C1 segment of cervical spinal cord (tissue), 14 donors: Measurements from ENCODE around the gene LAMC1.
A peak's percentile ranks its signal among the peaks of the same experiment; 100 is the strongest.

Experiments
- DNase-seq, 14 donors: peaks; one replicate each; lab custom pipeline; 2025; lab: John Stamatoyannopoulos, UW

The LAMC1 gene

DNA sequence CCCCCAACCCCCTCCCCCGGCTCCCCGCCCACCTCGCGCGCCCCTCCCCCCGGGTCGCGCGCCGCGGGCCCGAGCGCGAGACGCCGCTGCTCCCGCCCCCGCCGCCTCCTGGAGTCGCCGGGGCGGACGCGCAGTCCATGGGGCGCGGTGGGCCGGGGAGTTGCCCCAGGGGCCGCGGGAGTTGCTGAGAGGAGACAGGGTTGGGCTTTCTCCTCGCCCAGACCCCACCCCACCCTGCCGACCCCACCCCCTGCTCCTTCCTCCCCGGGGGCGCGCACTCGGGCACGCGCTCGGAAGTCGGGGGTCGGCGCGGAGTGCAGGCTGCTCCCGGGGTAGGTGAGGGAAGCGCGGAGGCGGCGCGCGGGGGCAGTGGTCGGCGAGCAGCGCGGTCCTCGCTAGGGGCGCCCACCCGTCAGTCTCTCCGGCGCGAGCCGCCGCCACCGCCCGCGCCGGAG, at the start of gene LAMC1:
Gene LAMC1, plus strand, starts transcription at position 275 of the 455 bp plus-strand sequence. CDS start 297 bp downstream, outside the sequence.
- DNase-seq: peak in 10 of 14 donors; percentile 28 to 68 (median 46)

DNA sequence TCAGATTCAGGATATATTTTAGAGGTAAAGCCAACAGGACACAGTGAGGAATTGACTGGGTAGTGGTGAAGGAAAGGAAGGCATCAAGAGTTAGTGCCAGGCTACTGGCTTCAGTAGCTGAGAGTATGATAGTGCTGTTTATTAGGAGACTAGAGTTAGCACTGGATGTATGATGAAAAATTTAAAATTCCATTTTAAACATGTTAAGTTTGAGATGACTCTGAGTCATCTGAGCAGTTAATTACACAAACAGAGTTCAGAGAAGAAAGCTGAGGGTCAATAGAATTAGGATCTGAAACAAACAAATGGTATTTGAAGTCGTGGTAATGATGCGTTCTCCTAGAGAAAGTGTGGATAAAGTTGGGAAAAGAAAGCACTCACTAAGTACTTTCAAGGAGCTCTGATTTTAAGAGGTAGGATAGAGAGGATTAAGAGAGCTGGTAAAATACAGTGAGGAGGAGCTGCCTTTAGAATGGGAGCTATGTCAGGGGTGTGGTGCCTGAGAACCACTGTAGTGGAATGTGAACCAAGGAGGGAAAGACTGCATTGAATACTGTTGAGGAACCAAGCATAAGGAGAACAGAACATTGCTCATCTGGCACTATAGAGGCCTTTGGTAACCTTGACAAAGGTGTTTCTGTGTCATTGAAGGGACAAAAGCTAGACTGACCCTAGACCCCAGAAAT, 48.6 kb upstream of the LAMC1 start:
- DNase-seq: no peak

DNA sequence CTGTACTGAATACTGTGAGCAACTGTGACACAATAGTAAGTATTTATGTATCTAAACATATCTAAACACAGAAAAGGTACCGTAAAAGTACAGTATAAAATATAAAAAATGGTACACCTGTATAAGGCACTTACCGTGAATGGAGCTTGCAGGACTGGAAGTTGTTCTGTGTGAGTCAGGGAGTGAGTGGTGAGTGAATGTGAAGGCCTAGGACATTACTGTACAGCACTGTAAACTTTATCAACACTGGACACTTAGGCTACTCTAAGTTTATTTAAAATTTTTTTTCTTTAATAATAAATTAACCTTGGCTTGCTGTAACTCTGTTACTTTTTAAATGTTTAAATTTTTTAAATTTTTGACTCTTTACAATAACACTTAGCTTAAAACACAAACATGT, 45.7 kb upstream of the LAMC1 start:
- DNase-seq: no peak

DNA sequence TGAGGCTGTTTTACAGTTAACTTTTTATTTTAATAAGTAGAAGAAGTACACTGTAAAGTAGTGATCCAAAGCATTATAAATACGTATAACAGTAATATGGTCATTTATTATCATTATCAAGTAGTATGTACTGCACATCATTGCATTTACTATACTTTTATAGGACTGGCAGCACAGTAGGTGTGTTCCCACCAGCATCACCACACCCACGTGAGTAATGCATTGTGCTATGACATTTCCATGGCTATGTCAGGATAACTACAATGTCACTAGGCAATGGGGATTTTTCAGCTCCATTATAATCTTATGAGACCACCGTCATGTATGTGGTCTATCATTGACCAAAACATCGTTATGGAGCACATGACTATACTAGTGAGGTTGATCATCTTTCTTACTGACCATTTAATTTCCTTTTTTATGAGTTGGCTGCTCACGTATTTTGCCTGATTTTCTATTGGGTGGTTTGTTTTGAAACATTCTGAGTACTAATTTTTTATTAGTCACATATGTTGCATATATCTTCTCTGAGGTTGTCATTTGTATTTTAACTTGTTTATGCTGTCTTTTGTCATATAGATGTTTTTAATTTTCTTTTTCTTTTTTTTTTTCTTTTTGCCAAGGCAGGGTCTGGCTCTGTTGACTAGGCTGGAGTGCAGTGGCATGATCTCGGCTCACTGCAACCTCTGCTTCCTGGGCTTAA, 44.9 kb upstream of the LAMC1 start:
- DNase-seq: no peak

DNA sequence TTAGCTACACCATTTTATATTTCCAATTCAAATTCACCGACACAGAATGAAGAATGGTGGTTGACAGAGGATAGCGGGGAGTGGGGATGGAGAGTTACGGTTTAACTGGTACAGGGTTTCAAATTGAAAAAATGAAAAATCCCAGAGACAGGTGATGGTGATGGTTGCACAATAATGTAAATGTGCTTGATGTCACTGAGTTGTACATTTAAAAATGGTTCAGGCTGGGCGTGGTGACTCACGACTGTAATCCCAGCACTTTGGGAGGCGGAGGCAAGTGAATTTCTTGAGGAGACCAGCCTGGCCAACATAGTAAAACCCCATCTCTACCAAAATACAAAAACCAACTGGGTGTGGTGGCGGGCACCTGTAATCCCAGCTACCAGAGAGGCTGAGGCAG, 39.1 kb upstream of the LAMC1 start:
- no peak for DNase-seq

DNA sequence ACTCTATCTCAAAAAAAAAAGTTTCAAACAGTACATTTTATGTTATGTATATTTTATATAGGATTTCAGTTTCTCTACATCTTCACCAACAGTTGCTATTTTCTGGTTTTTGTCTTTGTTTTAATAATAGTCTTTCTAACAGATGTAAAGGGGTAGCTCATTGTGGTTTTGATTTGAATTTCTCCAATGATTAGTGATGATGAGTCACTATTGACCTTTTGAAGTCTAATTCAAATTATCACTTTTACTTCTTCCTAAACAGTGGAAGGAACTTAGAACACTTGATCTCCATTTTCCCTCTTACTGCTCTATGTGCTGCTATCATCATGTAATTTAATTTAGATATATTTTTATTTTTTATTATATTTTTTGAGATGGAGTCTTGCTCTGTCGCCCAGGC, 38.6 kb upstream of the LAMC1 start:
- no peak for DNase-seq

DNA sequence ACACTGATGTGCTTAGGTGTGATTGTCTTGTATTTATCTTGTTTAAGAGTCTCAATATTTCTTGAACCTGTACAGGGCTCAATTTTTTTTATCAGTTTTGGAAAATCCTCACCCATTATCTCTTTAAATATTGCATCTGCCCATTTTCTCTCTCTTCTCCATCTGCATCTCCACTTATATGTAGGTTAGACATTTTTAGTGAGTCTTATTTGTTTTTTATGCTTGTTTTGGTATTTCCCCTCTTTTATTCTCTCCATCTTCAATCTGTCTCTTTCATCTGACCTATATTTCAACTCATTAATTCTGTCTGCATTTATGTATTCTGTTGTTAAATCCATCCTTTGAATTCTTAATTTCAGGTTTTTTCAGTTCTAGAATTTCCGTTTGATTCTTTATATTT, 37.3 kb upstream of the LAMC1 start:
- no peak for DNase-seq

DNA sequence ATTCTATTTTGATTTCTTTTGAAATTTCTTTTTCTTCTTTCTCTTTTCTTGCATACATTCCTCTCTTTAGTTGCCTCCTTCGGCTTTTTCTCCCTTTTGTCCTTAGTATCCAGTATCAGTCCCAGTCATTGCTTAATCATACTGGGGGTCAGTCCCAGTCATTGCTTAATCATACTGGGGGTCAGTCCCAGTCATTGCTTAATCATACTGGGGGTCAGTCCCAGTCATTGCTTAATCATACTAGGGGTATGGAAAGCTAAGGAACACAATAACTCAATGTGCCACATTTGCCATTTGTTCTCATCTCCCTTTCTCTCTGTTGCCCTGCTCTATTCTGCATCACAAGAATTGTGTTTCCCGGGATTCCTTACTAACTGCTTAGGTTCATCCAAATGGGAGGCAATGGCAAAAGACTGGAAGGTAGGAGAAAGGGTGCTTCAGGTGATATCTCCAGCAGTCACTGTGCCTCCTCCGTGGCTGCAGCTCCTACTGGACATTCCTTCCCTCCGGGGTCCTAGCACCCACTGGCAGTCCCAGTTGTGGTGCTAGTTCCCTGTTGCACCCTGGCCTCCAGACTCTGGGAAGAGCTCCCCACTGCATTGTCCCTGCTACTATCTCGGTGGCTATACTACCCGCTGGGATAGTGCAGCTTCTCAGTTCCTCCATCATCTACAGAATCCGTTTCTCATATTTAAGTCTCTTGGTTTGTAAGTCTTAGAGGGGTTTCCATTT, 32.6 kb upstream of the LAMC1 start:
- no peak for DNase-seq

DNA sequence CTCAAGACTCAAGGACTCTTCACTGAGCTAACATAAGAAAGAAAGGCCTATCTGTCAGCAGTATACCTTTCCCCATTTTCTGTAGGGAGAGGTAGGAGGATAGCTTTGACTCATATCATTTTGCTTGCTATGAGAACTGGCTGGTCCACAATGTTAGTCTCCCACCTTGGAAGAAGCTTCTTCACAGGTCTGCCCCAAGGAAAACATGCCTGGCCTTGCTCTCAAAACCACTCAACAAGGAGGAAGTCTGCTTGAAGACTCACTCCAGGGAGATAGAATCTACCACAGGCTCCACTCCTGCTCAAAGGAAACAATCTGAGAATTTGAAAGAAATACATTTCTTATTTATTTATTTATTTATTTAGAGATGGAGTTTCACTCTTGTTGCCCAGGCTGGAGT, 29.5 kb upstream of the LAMC1 start:
- no peak for DNase-seq

DNA sequence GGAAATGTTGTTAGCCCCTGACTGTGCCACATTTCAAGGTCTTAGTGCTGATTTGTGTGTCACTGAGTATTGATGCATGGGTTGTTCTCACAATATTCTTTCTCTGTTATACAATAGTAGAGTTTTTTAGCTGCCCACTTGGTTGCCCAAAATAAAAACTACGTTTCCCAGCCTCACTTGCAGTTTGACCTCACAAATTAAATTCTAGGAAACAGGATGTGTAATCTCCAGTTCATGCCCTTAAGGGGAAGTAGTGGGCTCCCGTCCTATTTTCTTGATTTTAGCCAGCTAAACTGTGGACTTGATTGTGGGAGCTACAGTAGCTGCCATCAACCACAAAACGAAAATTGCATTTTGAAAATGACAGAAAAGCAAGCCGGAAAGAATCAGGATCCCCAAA, 27.3 kb upstream of the LAMC1 start:
- no peak for DNase-seq

DNA sequence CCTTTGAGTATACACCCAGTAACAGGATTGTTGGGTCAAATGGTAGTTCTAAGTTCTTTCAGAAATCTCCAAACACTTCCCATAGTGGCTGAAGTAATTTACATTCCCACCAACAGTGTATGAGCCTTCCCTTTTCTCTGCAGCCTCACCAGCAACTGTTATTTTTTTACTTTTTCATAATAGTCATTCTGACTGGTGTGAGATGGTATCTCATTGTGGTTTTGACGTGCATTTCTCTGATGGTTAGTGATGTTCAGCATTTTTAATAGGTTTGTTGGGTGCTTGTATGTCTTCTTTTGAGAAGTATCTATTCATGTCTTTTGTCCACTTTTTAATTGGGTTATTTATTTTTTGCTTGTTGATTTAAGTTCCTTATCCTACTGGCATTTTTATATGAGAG, 26.4 kb upstream of the LAMC1 start:
- DNase-seq: no peak

DNA sequence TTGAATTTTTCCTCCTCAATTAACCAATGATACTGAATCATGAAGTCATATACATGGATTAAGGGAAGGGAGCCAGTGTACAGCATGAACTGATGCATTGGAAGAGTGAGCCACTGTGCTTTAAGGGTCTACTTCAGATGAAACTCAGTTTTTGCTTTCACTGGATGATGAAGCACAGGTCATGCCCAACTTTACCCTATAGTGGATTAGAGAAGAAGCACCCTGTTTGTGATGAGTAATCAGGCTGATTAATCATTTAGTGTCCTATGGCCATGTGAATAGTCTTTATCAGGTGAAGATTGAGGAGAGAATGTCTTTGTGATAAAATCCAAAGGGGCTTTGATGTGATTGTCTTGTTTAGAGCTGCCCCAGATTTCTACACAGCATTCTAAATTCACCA, 24.7 kb upstream of the LAMC1 start:
- no peak for DNase-seq

DNA sequence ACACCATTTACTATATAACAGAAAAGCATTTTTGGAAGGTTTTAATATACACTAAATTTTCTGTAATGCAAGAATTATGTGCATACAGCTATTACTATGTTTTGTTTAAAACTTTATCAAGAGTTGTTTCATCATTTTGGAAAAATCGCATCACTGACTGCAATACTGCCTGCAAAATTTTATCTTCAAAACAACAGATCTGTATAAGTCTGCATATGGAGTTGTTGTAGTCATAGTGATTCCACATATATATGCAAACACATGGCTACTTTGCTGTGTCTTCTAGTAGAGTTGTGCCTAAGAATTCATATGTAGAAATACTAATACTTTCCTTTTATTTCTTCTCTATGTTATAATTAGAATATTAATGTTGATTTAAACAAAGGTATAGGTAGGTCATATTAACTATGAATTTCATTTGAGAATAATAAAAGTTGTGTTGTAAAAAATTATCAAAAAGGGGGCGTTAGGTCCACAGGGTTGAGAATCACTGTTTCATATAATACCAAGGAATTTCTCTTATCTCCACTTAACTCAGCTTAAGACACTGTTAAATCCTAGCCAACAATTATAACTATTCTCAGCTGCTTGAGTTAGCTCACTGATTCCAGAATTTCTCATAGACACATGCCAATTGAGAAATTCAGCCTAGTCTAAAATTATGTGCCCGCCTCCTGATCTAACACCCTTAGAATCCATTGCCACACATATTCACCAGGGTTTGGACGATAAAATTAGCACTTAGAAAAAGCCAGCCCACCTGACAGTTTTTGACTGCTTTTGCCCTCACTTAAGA, 22.9 kb upstream of the LAMC1 start:
- no peak for DNase-seq

DNA sequence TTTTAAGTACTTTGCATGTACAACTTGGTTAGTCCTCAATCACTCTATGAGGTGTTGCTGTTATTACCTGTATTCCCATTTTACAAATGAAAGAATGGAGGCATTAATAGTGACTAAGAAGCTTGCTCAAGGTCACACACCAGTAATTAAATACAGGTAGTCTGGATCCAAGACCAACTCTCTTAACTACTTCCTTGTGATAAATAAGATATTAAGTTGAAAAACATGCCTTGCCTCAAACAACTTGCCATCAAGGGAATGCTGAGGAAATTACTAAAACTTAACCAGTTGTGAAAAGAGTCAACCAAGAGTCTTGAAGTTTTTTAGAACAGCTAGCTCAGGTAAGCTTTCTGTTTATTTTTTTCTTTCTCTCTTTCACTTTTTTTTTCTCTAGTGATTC, 21.0 kb upstream of the LAMC1 start:
- DNase-seq: no peak

DNA sequence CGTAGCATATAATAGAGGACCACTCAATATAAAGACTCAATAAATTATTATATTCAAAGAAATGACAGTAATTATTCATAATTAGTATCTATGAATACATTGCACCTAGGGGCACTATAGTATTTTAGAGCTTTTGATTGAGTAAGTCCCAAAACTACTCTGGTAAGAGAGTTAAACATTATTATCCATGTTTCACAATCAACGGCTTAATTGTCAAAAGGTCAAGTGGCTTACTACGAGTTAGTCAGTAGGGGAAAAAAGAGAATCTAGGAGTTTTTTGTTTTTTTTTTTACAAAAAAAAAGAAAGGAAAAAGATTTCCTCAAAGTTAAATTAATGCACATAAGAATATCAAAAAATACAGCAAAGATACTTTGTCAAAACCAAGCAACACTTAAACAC, 20.4 kb upstream of the LAMC1 start:
- no peak for DNase-seq

DNA sequence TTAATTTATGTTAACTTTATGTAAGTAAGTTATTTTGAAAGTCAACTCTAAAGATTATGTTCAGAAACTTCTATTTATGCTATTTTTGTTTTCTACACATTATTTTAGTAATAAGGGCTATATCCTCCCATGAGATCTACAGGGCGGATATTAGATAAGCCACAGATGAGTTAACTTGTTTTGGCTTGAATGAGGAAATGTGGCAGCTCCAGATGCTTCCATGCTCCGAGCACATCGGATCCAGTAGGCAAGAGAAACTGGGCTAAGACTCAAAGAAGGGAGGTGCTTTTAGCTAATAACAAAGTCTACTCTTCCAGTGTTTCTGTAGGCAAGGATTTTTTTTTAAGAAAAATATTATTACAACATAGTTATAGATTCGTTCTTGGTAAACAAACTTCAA, 20.0 kb upstream of the LAMC1 start:
- DNase-seq: no peak

DNA sequence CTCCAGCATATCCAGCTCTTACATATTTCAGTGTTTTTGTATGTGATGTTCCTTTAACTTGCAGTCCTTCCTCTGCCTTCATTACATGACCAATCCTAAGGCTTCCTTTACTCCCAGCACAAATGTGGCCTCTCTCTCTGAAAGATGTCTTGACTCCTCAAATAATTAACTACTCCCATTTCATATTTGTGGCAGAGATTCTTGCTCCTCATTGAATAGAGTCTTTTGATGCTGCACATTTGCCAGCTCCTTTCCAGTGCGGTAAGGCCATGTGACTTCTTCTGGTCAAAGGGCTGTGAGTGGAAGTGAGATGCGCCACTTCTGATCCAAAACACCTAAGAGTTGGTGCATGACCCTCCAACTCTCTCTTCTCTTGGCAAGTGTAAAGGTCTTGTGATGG, 19.1 kb upstream of the LAMC1 start:
- DNase-seq: no peak

DNA sequence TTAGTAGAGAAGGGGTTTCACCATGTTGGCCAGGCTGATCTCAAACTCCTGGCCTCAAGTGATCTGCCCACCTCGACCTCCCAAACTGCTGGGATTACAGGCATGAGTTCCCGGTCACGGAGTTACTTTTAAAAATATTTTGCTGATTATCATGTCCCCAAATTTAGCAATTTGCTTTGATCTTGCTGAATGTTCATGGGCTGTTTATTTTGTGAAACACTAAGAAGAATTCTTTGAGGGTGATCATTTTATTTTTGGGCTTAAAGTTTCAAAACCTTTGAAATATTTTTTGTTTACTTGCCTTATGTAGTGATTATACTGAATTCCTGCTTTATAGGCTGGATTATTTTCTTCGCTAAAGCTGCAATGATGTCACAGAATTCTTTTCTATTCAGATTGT, 11.4 kb upstream of the LAMC1 start:
- DNase-seq: no peak

DNA sequence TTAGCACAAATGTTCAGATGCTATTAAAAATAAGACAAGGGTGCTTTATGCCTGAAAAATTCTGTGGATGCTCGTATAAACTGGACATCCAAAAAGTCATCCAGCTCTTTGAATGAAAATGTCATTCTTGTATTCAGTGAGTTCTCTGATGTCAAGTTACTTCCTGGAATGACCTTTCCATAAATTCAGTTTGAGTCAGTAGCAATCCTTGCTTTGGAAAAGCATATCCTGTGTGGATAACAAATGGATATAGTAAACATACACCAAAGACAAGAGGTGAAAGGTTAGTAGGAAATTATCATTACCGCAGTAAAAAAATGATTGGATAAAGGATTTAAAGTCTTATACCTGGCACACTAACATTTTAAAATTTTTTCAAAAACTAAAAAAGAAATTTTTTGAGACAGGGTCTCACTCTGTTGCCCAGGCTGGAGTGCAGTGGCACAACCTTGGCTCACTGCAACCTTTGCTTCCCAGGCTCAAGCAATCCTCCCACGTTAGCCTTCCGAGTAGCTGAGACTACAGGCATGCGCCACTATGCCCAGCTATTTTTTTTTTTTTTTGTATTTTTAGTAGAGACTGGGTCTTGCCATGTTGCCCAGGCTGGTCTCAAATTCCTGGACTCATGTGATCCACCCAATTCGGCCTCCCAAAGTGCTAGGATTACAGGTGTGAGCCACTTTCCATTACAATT, 10.8 kb upstream of the LAMC1 start:
- DNase-seq: no peak

DNA sequence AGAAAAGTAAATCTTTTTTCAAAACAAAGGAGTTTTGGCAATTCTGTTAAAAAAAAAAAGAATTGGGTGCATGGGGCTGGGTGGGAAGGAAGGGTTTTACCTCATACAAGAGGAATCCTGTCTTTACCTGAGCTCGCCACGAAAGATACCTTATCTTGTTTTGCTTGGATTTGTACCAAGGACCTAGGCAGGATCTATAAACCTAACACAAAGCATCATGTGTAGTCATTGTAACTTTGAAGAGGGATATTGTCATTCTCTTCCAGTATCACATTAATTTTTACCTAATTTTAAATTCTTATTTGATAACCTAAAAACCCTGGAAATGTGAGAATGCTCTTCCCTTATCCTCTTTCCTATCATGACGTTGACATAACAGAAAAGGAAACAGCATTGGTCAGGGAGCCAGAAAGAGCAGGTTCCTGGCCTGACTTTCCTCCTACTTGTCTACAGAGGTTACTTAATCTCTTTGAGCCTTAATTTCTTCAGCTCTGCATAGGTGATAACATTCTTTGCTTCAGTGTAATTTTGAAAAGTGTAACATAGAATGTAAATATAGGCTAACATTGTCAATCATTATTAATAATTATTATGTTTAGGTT, 4.0 kb upstream of the LAMC1 start:
- no peak for DNase-seq

DNA sequence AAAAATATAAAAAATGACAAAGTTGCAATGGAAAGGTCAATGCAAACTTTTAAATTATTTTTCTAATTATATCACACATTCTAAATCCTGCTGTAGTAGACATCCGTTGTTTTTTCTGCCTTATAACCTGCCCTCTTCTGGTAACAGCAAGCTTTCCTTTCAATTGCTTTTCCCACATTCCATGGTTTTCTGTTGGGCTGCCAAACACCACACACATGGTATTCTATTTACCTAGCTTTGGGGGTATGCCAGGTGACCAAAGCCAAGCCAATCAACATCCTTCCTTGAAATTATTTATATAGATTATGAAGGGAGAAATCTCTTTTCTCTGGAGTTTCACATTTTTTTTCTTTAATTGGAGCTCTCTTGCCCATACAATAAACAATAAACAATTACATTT, 3.4 kb upstream of the LAMC1 start:
- DNase-seq: peak in 1 of 14 donors; percentile 19
